Nephron progenitor cell (in vitro differentiated cells): ENCODE results near the gene PAQR3.

Experiments
- DNase-seq: peaks from one replicate; pipeline ENCODE4 v3.0.0; 2021
- H3K27ac Mint-ChIP-seq: 2 replicates; pipeline ENCODE4 v1.8.0; 2021; ENCODE audit warnings: mild to moderate bottlenecking, moderate library complexity, mixed read lengths
- H3K27me3 Mint-ChIP-seq: 2 replicates; pipeline ENCODE4 v1.8.0; 2021; ENCODE audit warnings: mild to moderate bottlenecking, low read depth, mixed read lengths; ENCODE audit not compliant: poor library complexity
- H3K36me3 Mint-ChIP-seq: 2 replicates; pipeline ENCODE4 v1.8.0; 2021; ENCODE audit warnings: low read depth, mixed read lengths
- H3K4me1 Mint-ChIP-seq: 2 replicates; pipeline ENCODE4 v1.8.0; 2021; ENCODE audit warnings: mixed read lengths
- H3K4me3 Mint-ChIP-seq: 2 replicates; pipeline ENCODE4 v1.8.0; 2021; ENCODE audit warnings: mild to moderate bottlenecking, moderate library complexity, mixed read lengths
- H3K9me3 Mint-ChIP-seq: 2 replicates; pipeline ENCODE4 v1.8.0; 2021; ENCODE audit warnings: mild to moderate bottlenecking, moderate library complexity, mixed read lengths
- TF ChIP-seq, protein P1 (sequence below): fragments of 200-600 bp; sonication (generic); IDR thresholded peaks from 2 replicates; pipeline ENCODE4 v1.5.0; 2021; ENCODE audit warnings: antibody characterized with exemption

PAQR3 gene

GRCh38 chr4:78938474-78938867 is 767 bp downstream of the PAQR3 start:
- TF ChIP-seq, protein P1, sequence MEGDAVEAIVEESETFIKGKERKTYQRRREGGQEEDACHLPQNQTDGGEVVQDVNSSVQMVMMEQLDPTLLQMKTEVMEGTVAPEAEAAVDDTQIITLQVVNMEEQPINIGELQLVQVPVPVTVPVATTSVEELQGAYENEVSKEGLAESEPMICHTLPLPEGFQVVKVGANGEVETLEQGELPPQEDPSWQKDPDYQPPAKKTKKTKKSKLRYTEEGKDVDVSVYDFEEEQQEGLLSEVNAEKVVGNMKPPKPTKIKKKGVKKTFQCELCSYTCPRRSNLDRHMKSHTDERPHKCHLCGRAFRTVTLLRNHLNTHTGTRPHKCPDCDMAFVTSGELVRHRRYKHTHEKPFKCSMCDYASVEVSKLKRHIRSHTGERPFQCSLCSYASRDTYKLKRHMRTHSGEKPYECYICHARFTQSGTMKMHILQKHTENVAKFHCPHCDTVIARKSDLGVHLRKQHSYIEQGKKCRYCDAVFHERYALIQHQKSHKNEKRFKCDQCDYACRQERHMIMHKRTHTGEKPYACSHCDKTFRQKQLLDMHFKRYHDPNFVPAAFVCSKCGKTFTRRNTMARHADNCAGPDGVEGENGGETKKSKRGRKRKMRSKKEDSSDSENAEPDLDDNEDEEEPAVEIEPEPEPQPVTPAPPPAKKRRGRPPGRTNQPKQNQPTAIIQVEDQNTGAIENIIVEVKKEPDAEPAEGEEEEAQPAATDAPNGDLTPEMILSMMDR: no peak
- peaks cover 14% of the 10 kb centered on the region for H3K27me3 Mint-ChIP-seq
- DNase-seq: no peak
- H3K27ac Mint-ChIP-seq: peak overlapping the region; percentile 12
- peaks cover 13% of the 10 kb centered on the region for H3K36me3 Mint-ChIP-seq
- peaks cover 21% of the 10 kb centered on the region for H3K4me1 Mint-ChIP-seq
- peak overlapping the region; percentile 93 for H3K4me3 Mint-ChIP-seq
- H3K9me3 Mint-ChIP-seq: no peaks in the 10 kb centered on the region

DNA sequence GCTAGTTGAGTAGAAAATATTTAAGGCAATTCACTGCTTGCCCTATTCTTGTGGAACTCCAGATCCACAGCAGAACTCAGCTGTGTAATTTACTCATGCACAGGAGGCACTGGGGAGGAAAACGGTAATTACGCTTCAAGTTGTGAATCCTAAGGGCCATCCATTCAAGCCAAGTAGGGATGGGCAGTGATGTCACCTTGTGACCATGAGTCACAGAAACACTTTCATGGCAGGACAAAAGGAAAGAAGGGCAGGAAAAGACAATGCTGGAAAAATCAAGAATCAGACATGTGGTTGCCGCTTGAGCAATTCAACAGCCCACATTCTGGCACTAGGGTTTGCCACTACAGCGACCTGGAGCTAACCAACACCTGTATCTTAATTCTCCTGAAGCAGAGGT is 1.4 kb downstream of the PAQR3 start:
- TF ChIP-seq, protein P1: no peak
- peaks cover 10% of the 10 kb centered on the region for H3K27me3 Mint-ChIP-seq
- H3K4me3 Mint-ChIP-seq: peak overlapping the region; percentile 93
- H3K36me3 Mint-ChIP-seq: peaks cover 13% of the 10 kb centered on the region
- H3K4me1 Mint-ChIP-seq: peaks cover 19% of the 10 kb centered on the region
- no peaks in the 10 kb centered on the region for H3K9me3 Mint-ChIP-seq
- no peak overlapping the region for H3K27ac Mint-ChIP-seq
- no peak for DNase-seq

- no peaks in the 10 kb centered on the region for H3K9me3 Mint-ChIP-seq
- H3K4me3 Mint-ChIP-seq: peak overlapping the region; percentile 2
- DNase-seq: no peak
- H3K36me3 Mint-ChIP-seq: peaks cover 13% of the 10 kb centered on the region
- H3K27ac Mint-ChIP-seq: no peak overlapping the region
- H3K4me1 Mint-ChIP-seq: peaks cover 19% of the 10 kb centered on the region
- TF ChIP-seq, protein P1: no peak
- H3K27me3 Mint-ChIP-seq: peaks cover 3% of the 10 kb centered on the region
Observed at GRCh38 chr4:78936989-78937388, 2.2 kb downstream of the PAQR3 start.

DNA sequence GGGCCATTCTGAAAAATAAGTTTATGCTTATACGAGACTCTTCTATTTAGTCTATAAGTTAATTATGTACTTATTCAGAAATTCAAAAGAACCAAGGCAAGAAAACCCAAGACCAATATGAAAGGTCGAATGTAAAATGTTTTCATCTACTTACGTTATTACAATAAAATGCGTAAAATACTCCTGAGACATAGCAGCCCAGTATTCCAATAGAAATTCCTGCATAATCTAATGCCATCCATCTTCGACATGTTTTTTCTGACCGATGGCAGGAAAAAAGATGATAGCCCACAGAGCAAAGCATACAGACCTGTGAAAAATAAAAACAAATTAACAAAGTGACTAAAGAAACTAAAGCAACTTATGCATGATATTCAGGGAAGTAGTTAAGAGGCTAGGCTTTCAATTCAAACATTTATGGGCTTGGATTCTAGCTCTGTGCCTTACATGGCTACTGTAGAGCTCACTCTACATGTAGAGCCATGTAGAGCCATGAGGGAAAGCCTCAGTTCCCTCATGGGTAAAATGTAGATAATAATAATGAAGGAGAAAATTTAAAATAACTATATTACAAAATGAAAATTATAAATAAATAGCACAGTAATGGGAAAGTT is 9.1 kb downstream of the PAQR3 start:
- no peaks in the 10 kb centered on the region for H3K27me3 Mint-ChIP-seq
- peaks cover 40% of the 10 kb centered on the region for H3K36me3 Mint-ChIP-seq
- DNase-seq: no peak
- no peak overlapping the region for H3K4me3 Mint-ChIP-seq
- TF ChIP-seq, protein P1: no peak
- H3K9me3 Mint-ChIP-seq: peaks cover 6% of the 10 kb centered on the region
- no peak overlapping the region for H3K27ac Mint-ChIP-seq
- H3K4me1 Mint-ChIP-seq: no peaks in the 10 kb centered on the region

- Mint-ChIP-seq H3K27me3 (no peaks in the 10 kb centered on the region), H3K36me3 (peaks cover 44% of the 10 kb centered on the region), H3K27ac (peak overlapping the region; percentile 76), H3K4me3 (no peak overlapping the region), H3K4me1 (no peaks in the 10 kb centered on the region), H3K9me3 (peaks cover 6% of the 10 kb centered on the region)
- DNase-seq: peak; percentile 5
- TF ChIP-seq, protein P1: no peak
Observed at GRCh38 chr4:78928835-78929234, 10.4 kb downstream of the PAQR3 start.

GRCh38 chr4:78926826-78927225 is 12.4 kb downstream of the PAQR3 start:
- TF ChIP-seq, protein P1: no peak
- H3K4me3 Mint-ChIP-seq: no peak overlapping the region
- no peak overlapping the region for H3K27ac Mint-ChIP-seq
- no peak for DNase-seq
- peaks cover 6% of the 10 kb centered on the region for H3K9me3 Mint-ChIP-seq
- H3K27me3 Mint-ChIP-seq: no peaks in the 10 kb centered on the region
- H3K36me3 Mint-ChIP-seq: peaks cover 52% of the 10 kb centered on the region
- no peaks in the 10 kb centered on the region for H3K4me1 Mint-ChIP-seq
